Muscle of arm (tissue), 12 donors: Measurements from ENCODE around the gene DNAJC11. TPM values are rescaled to one million over a fixed set of nuclear protein-coding genes. Genes with fewer than 3 reads are reported as not detected.

Experiments used
- DNase-seq: peaks from one replicate; pipeline ENCODE4 v3.0.0-alpha.2; 2013
- polyA plus RNA-seq, 12 donors: library from polyadenylated mRNA; unstranded; fragments of 120-200 nt; gene quantifications; one replicate each; pipeline ENCODE4 v1.2.1, GENCODE V29; 2013; ENCODE audit not compliant: insufficient read length in 12 of 12

The DNAJC11 gene
- polyA plus RNA-seq, 12 donors = 26.9 to 43.3 (median 35.7) TPM; not detected in 1

GRCh38 chr1:6625584-6626149 is 75.9 kb downstream of the DNAJC11 start:
- DNase-seq = peak; percentile 64

DNA sequence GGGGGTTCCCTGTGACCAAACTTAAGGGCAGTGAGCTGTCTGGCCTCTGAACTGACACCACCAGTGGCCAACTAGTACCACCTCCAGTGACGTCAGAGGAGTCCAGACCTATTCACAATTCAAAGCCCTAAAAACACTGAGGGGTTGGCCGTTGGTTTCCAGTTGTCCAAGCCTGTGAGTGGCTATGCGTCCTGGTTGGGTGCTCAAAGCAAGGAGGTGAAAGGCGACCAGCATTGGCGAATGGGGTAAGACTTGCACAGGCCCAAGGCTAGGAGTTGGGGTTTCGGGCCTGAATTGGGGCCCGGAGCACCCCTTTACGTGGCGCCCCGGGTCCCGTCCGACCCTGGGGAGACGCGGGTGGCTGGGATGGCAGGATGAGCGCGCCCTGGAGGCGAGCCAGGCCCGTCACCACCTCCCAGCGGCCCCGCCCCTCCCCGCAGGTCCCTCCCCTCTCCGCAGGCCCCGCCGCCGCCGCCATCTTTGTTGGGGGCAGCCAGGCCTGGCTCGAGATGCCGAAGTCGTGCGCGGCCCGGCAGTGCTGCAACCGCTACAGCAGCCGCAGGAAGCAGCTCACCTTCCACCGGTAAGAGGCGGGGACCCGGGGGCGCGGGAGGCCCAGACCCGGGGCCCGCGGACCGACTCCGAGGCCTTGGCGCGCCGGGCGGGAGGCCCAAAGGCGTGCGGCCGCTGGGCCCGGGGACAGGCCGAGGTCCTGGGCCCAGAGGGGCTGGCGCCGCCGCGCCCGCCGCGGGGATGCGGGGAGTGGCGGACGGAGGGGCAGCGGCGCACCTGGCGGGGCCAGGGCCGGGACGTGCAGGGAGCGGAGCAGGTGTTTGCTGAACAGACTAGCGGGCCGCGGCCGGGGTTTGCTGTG is 76.7 kb downstream of the DNAJC11 start, which contains the start of gene THAP3:
Gene THAP3 (plus strand): TSS at position 159 of the 874 bp plus-strand sequence. CDS start 351 bp downstream, at position 510.
- DNase-seq = peak; percentile 80

DNA sequence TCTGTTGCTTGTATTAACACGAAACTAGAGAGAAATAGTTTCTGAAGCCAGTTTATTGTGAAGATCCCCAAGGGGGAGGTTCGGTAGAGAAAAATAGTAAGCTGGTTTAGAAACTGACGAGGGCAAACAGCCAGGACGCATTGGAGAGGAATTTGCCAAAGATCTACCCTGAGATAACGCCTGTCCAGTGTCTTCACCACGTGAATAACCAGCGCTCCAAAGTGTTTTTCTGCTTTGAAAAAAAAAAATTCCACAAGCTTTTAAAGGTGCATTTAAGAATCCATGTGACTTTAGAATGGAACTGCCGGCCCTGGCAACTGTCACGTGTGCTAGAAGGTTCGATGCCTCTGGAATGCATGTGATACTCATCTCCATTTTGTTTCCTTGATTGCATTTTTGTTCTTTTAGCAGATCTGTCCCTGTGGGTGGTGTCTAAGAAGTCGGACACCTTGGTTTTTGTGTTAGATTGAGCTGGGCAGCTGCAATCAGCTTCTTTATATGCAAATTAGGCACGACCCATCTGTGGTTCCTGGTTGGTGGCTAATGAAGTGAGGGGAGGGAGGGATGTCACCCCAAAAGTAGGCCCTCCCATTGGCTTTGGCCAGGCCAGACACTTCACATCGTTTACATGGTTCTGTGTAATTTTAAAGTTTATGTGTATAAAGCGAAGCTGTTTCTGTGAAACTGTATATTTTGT is 78.2 kb downstream of the DNAJC11 start:
- DNase-seq = no peak

DNA sequence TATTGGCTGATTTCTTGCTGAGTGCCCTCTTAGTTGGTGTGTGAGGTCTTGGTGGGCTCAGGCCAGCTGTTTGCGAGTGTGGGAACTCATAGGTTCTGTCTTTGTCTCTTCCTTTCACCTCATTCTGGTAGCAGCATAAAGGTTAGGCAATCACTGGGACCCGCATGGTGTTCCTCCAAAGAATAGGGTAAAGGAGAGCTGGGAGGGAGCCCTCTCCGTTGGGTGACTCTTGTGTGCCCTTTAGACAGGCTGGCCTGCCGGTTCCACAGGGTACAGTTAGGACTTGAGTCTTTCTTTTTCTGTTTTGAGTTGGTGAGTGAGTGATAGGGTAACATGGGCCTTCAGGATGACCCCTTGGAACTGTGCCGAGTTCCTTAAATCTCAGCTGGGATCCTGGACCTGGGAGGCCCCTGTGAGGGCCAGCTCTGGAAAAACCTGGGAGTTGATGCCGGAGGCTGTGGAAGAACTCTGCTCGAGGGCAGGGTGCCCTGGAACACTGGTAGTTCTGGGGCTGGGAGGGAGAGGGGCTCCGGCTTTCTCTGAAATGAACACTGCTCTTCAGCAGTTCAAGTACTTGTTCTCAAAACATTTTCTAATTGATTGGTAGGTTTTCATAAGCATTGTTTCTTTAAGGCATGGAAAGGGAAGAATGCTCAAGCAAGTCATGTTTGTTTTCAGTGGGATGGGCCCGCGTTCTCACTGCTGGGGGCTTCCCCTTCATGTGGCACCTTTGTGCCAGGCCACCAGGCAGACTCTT is 79.0 kb downstream of the DNAJC11 start:
- DNase-seq = no peak

GRCh38 chr1:6621429-6622391 is 79.9 kb downstream of the DNAJC11 start:
- no peak for DNase-seq

DNA sequence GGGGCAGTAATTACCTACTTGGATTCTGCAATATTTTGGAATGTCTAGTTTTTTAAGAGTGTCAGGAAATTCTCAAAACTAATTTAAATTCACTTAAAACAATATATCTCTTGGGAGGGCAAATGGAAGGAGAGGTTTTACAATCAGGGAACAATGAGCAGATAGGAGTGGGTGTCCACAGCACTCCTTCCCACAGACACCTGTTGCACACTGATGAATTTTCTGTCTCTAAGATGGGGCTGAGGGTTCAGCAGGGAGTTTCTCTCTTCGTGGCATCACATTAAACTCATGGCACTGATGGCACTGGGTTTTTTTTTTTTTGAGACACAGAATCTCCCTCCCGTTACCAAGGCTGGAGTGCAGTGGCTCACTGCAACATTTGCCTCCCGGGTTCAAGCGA is 82.6 kb downstream of the DNAJC11 start:
- no peak for DNase-seq

GRCh38 chr1:6614929-6615785 is 86.5 kb downstream of the DNAJC11 start:
- DNase-seq = no peak

DNA sequence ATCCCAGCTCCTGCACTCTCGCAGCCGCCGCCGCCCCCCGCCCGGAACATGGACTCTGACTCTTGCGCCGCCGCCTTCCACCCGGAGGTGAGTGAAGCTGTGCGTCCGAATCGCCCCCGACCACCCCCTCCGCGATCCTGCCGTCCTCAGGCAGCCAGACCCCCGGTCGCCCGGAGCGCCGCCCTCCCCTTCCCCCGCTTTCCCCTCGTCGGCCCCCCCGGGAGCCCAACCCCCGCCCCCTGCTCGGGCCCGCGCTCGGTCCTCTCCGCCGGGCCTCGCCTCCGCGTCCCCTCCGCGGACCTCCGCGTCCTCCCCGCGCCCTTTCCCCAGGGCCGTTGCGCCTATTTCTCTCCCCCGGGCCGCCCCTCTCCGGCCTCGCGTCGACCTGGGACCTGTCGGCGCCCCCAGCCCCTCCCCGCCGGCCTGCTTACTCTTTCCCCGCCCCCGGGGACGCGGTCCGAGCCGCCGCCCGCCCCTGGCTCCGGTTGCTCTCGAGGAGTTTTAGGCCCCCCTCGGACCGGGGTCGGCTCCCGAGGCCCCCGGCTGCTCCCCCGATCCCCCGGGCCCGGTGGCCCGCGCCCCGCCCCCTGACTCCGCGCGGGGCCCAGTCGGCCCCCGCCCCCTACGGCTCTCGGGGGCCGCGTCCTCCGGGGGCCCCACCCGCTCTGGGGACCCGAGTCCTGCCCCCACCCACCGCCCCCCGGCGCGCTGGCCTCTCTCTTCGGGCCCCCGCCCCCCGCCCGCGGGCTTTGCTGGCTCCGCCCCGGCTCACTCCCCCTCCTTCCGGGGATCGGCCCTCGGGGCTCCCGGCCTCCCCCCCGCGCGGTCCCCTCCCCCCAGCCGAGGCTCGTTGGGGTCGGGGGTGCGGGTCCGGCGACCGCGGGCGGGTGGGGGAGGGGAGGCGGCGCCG is 87.3 kb downstream of the DNAJC11 start:
- peak; percentile 42 for DNase-seq

GRCh38 chr1:6613361-6614018 is 88.1 kb downstream of the DNAJC11 start, which contains the start of gene PHF13:
Gene PHF13, plus strand, starts transcription at chr1:6613731. Its CDS starts 336 bp downstream, at chr1:6614067.
- DNase-seq = peak; percentile 99

DNA sequence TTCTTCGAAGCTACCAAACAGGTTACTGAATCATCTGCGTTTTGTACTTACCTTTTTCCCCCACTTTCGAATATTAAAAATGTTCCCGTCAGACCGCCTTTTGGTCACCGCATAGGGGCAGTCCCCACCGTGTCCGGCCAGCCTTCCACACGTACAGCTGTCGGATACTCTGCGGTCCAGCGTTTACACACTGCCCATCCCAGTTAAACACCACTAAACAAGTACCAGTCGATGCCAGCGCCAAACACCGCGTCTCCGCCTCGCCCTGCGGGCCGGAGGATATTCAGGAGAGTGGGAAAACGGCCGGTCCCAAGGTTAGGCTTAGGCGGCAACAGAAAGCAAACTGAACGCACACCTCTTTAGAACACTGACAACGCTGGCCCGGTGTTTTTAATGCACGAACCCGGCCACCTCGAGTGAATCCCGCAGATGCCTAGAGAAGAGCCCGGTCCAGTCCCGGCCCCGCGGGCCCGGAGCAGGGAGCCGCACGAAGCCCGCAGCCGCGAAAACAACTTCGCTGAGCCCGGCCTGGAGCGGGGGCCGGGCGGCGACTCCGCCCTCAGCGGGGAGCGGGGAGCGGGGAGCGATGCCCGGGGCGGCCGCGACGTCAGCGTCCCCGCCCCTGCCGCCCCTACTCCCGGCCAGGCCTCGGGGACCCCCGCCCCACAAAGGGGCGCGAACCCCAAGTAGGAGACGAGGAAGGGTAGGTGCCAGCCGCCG is 88.8 kb downstream of the DNAJC11 start:
- no peak for DNase-seq

- peak; percentile 75 for DNase-seq
These were observed 97.6 kb downstream of the DNAJC11 start for GRCh38 chr1:6603915-6604558.

GRCh38 chr1:6603238-6603914 is 98.2 kb downstream of the DNAJC11 start:
- DNase-seq = peak; percentile 88

- DNase-seq = peak; percentile 88
These were observed 98.9 kb downstream of the DNAJC11 start, which contains the start of gene KLHL21 for GRCh38 chr1:6602669-6603237. Gene KLHL21, minus strand, starts transcription at chr1:6602869. Its CDS starts 52 bp downstream, at chr1:6602817.

GRCh38 chr1:6601923-6602668 is 99.5 kb downstream of the DNAJC11 start:
- DNase-seq = no peak
